T-helper 2 cell treated with Interferon-gamma antibody and Interleukin-4, amounts not matched to agents 5 μg/mL and 100 μg/mL, for 36 hours (primary cell): ENCODE data around the gene GLYATL3.

ENCODE experiments used
- DNase-seq: peaks from one replicate; pipeline ENCODE4 v3.0.0; 2021; ENCODE audit warnings: low spot score
- H3K27ac Mint-ChIP-seq: one replicate; pipeline ENCODE4 v1.8.0; 2021; ENCODE audit warnings: mild to moderate bottlenecking, mixed read lengths
- H3K27me3 Mint-ChIP-seq: one replicate; pipeline ENCODE4 v1.8.0; 2021; ENCODE audit warnings: low read depth, mixed read lengths
- H3K36me3 Mint-ChIP-seq: one replicate; pipeline ENCODE4 v1.8.0; 2021; ENCODE audit warnings: low read depth, mixed read lengths
- H3K4me1 Mint-ChIP-seq: one replicate; pipeline ENCODE4 v1.8.0; 2021; ENCODE audit warnings: low read depth, mixed read lengths
- H3K4me3 Mint-ChIP-seq: one replicate; pipeline ENCODE4 v1.8.0; 2022; ENCODE audit warnings: mild to moderate bottlenecking, moderate library complexity, mixed read lengths
- H3K9me3 Mint-ChIP-seq: one replicate; pipeline ENCODE4 v1.8.0; 2021; ENCODE audit warnings: mixed read lengths

GLYATL3 gene

GRCh38 chr6:49565261-49565660 lies 65.5 kb downstream of the GLYATL3 start:
- Mint-ChIP-seq H3K4me1 (no peaks in the 10 kb centered on the region), H3K36me3 (no peaks in the 10 kb centered on the region), H3K27ac (no peak overlapping the region), H3K4me3 (no peak overlapping the region), H3K27me3 (peaks cover 7% of the 10 kb centered on the region), H3K9me3 (no peaks in the 10 kb centered on the region)
- no peak for DNase-seq

- DNase-seq = no peak
- no peaks in the 10 kb centered on the region for H3K9me3 Mint-ChIP-seq
- no peak overlapping the region for H3K27ac Mint-ChIP-seq
- peaks cover 7% of the 10 kb centered on the region for H3K27me3 Mint-ChIP-seq
- no peaks in the 10 kb centered on the region for H3K36me3 Mint-ChIP-seq
- H3K4me3 Mint-ChIP-seq = no peak overlapping the region
- no peaks in the 10 kb centered on the region for H3K4me1 Mint-ChIP-seq
These were observed 66.1 kb downstream of the GLYATL3 start for GRCh38 chr6:49565855-49566254.

GRCh38 chr6:49570474-49571079 lies 70.9 kb downstream of the GLYATL3 start:
- no peak for DNase-seq
- no peak overlapping the region for H3K4me3 Mint-ChIP-seq
- H3K9me3 Mint-ChIP-seq = no peaks in the 10 kb centered on the region
- H3K4me1 Mint-ChIP-seq = no peaks in the 10 kb centered on the region
- H3K27ac Mint-ChIP-seq = no peak overlapping the region
- H3K27me3 Mint-ChIP-seq = peaks cover under 1% of the 10 kb centered on the region
- no peaks in the 10 kb centered on the region for H3K36me3 Mint-ChIP-seq

- Mint-ChIP-seq H3K27me3 (no peaks in the 10 kb centered on the region), H3K4me1 (no peaks in the 10 kb centered on the region), H3K27ac (no peak overlapping the region), H3K4me3 (no peak overlapping the region), H3K36me3 (no peaks in the 10 kb centered on the region), H3K9me3 (no peaks in the 10 kb centered on the region)
- DNase-seq = no peak
These were observed 76.9 kb downstream of the GLYATL3 start for GRCh38 chr6:49576618-49577017.
